Endothelial cell of umbilical vein (primary cell): ENCODE data around the gene DGKG. TPM values are rescaled to one million over a fixed set of nuclear protein-coding genes. Genes with fewer than 3 reads are reported as not detected.

ENCODE experiments used
- BruUV-seq: library from RNA; stranded (reverse); fragments of 400-500 nt; replicated peaks from 2 replicates; lab custom pipeline; 2021; lab: Mats Ljungman, UMichigan
- CTCF ChIA-PET: fragments of 300-600, 350-600 bp; sonication (Branson Sonifier 250); formaldehyde crosslinking; loops from one replicate; lab custom pipeline; 2021; ENCODE audit warnings: antibody characterized with exemption, inconsistent platforms; lab: Charles Lee
- POLR2A ChIA-PET: fragments of 300-600, 350-600 bp; sonication (Branson Sonifier 250); formaldehyde crosslinking; loops from one replicate; lab custom pipeline; 2021; ENCODE audit warnings: antibody characterized with exemption, inconsistent platforms; lab: Charles Lee
- DNase-seq: peaks from one replicate; pipeline ENCODE4 v3.0.0-alpha.2; 2011; ENCODE audit warnings: low read depth, low spot score
- FAIRE-seq: peaks from 2 replicates; lab custom pipeline; 2011; peaks lifted over from hg19 to GRCh38; lab: Jason Lieb, UNC
- H2AFZ ChIP-seq: 2 replicates; pipeline ENCODE4 v1.6.0; 2012; ENCODE audit warnings: low read depth, low read length, control low read depth, inconsistent platforms
- H3K27ac ChIP-seq: 2 replicates; pipeline ENCODE4 v1.5.1; 2011; ENCODE audit warnings: low read depth, mild to moderate bottlenecking, control low read depth, low read length, moderate library complexity; ENCODE audit not compliant: insufficient read depth
- H3K27me3 ChIP-seq, 2 experiments: 2 replicates each; pipeline versions ENCODE4 v1.6.0 to v1.6.1; 2011; ENCODE audit warnings: low read length in 2 of 2, mixed read lengths in 1 of 2; ENCODE audit not compliant: control insufficient read depth in 2 of 2, insufficient read depth in 2 of 2
- H3K36me3 ChIP-seq, 2 experiments: 2 replicates in 1 of 2; 3 replicates in 1 of 2; pipeline ENCODE4 v1.5.1; 2011; ENCODE audit warnings: low read length in 2 of 2, mild to moderate bottlenecking in 1 of 2, moderate library complexity in 1 of 2; ENCODE audit not compliant: control insufficient read depth in 2 of 2, insufficient read depth in 2 of 2; ENCODE audit errors: extremely low read depth in 1 of 2
- H3K4me1 ChIP-seq: 3 replicates; pipeline ENCODE4 v1.5.1; 2011; ENCODE audit warnings: mild to moderate bottlenecking, low read length; ENCODE audit not compliant: control insufficient read depth, insufficient read depth; ENCODE audit errors: extremely low read depth
- H3K4me2 ChIP-seq: 2 replicates; pipeline ENCODE4 v1.6.1; 2011; ENCODE audit warnings: low read length, control low read depth, mixed read lengths; ENCODE audit not compliant: insufficient read depth
- H3K4me3 ChIP-seq, 3 experiments: fragments of 200-600 bp in 1 of 3; sonication (generic), shearing (Covaris generic) in 1 of 3; replicated peaks in 1 of 3; 2 replicates each; pipeline ENCODE4 v1.5.1; 2011 to 2016; ENCODE audit warnings: control low read depth in 3 of 3, low read length in 3 of 3, mild to moderate bottlenecking in 2 of 3, inconsistent platforms in 1 of 3, low read depth in 1 of 3, moderate library complexity in 1 of 3; ENCODE audit not compliant: insufficient read depth in 1 of 3
- H3K79me2 ChIP-seq: 2 replicates; pipeline ENCODE4 v1.6.0; 2012; ENCODE audit warnings: low read length, inconsistent platforms; ENCODE audit not compliant: control insufficient read depth, insufficient read depth
- H3K9ac ChIP-seq: replicated peaks from 2 replicates; pipeline ENCODE3; 2011; ENCODE audit warnings: low read length, control low read depth; ENCODE audit not compliant: insufficient read depth; ENCODE audit errors: extremely low read depth
- H3K9me1 ChIP-seq: replicated peaks from 3 replicates; pipeline ENCODE4 v1.6.0; 2011; ENCODE audit warnings: mild to moderate bottlenecking, low read length; ENCODE audit not compliant: control insufficient read depth, insufficient read depth; ENCODE audit errors: extremely low read depth
- H3K9me3 ChIP-seq: replicated peaks from 2 replicates; pipeline ENCODE4 v1.5.1; 2012; ENCODE audit warnings: low read length, inconsistent platforms; ENCODE audit not compliant: control insufficient read depth, insufficient read depth
- H4K20me1 ChIP-seq: replicated peaks from 2 replicates; pipeline ENCODE3; 2011; ENCODE audit warnings: mild to moderate bottlenecking, low read length; ENCODE audit not compliant: control insufficient read depth, insufficient read depth; ENCODE audit errors: extremely low read depth
- EZH2 ChIP-seq: IDR thresholded peaks from 2 replicates; pipeline ENCODE4 v1.6.1; 2012; ENCODE audit warnings: borderline replicate concordance, low read depth, mild to moderate bottlenecking, moderate library complexity, low read length, inconsistent platforms; ENCODE audit not compliant: severe bottlenecking
- FOS ChIP-seq: IDR thresholded peaks from 2 replicates; pipeline ENCODE4 v1.6.1; 2011; ENCODE audit warnings: mild to moderate bottlenecking, low read length, moderate library complexity, borderline replicate concordance; ENCODE audit not compliant: insufficient read depth
- GATA2 ChIP-seq: IDR thresholded peaks from 2 replicates; pipeline ENCODE4 v1.7.0; 2011; ENCODE audit warnings: low read depth, mild to moderate bottlenecking, moderate library complexity, mixed read lengths, low read length; ENCODE audit not compliant: insufficient read length, insufficient read depth
- JUN ChIP-seq: IDR thresholded peaks from 2 replicates; pipeline ENCODE4 v1.6.1; 2011; ENCODE audit warnings: borderline replicate concordance, low read depth; ENCODE audit not compliant: insufficient read length, insufficient read depth
- MAX ChIP-seq: IDR thresholded peaks from 2 replicates; pipeline ENCODE4 v1.6.1; 2011; ENCODE audit not compliant: insufficient read depth, insufficient read length
- MYC ChIP-seq: IDR thresholded peaks from one replicate; pipeline ENCODE4 v1.6.1; 2011; ENCODE audit warnings: mild to moderate bottlenecking, low read depth, low read length
- POLR2A ChIP-seq: IDR thresholded peaks from 2 replicates; pipeline ENCODE4 v1.6.1; 2012; ENCODE audit warnings: low read depth, mild to moderate bottlenecking, control low read depth, low read length
- POLR2AphosphoS5 ChIP-seq: IDR thresholded peaks from 2 replicates; pipeline ENCODE4 v1.6.1; 2012; ENCODE audit warnings: low read depth, mild to moderate bottlenecking, control low read depth, low read length, moderate library complexity; ENCODE audit not compliant: insufficient read depth
- dilution Hi-C: fragments of 300-500 bp; cut with MboI; formaldehyde crosslinking; loops from one replicate; pipeline ENCODE4 v1.15.0; 2019; ENCODE audit warnings: low sequenced_read_pairs; ENCODE audit not compliant: extremely low pct_ligation_motif_present
- intact Hi-C: fragments of 100-400 bp; cut with micrococcal nuclease; formaldehyde crosslinking; loops from one replicate; pipeline ENCODE4 v1.10.0; 2022
- polyA plus RNA-seq, 4 experiments: library from polyadenylated mRNA; depleted of rRNA in 3 of 4; stranded (reverse) in 3 of 4; unstranded in 1 of 4; fragments of >200 nt; gene quantifications; 2 replicates each; pipeline versions ENCODE4 v1.2.1 to v1.2.3, GENCODE V29; 2011 to 2012; ENCODE audit warnings: missing spikeins in 1 of 4
- total RNA-seq: library from RNA; stranded (reverse); gene quantifications from 2 replicates; pipeline ENCODE4 v1.2.3, GENCODE V29; 2021
- TF ChIP-seq, protein P1 (sequence below), 2 donors: IDR thresholded peaks; 1 replicate in 1 of 2; 2 replicates in 1 of 2; pipeline ENCODE4 v1.5.1; 2011; ENCODE audit warnings: low read length in 2 of 2, mild to moderate bottlenecking in 2 of 2, moderate library complexity in 2 of 2, control low read depth in 1 of 2, inconsistent platforms in 1 of 2, low read depth in 1 of 2; ENCODE audit not compliant: insufficient read depth in 1 of 2; ENCODE audit errors: extremely low read depth in 1 of 2

Gene DGKG
- total and polyA plus RNA-seq, 2 donors (not counting 3 experiments of a cell fraction or from before 2014, with no cell fraction given) = not detected

DNA sequence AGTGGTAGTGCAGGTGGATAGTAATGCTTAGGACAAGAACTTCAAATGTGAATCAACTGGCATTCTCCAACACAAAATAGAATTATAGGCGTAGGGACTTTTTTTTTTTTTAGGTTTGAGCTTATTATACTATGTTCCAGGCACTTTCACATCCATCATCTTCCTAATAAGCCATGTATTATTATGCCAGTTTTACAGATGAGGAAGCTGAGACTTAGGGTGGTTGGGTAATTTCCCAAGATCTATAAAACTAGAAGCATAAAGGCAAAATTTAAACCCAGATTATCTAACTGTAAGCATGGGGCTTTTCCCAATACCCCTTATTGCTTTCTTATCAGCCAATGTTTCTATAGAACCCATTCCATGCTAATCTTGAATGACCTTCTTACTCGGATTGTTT is 178.0 kb downstream of the DGKG start:
- Histone ChIP-seq H3K79me2 (no peaks in the 10 kb centered on the region), H3K9ac (no peak overlapping the region), H4K20me1 (no peaks in the 10 kb centered on the region), H2AFZ (no peak overlapping the region), H3K4me3 (no peak overlapping the region), H3K9me3 (no peaks in the 10 kb centered on the region), H3K27ac (no peak overlapping the region), H3K4me1 (no peaks in the 10 kb centered on the region), H3K4me2 (no peak overlapping the region), H3K27me3 (no peaks in the 10 kb centered on the region), H3K36me3 (no peaks in the 10 kb centered on the region), H3K9me1 (no peaks in the 10 kb centered on the region)
- FAIRE-seq (no peak), DNase-seq (no peak)
- POLR2A ChIA-PET = no interaction called here
- TF ChIP-seq POLR2AphosphoS5 (no peak), JUN (no peak), FOS (no peak)
- BruUV-seq = no TSS peak
- dilution Hi-C loops = no loop called here
- intact Hi-C loops = no loop called here
- CTCF ChIA-PET = interaction anchor here (1.2 kb wide), 1 partner anchor 240 kb away, joined by 3 read pairs; no protein-coding TSS in a partner anchor

DNA sequence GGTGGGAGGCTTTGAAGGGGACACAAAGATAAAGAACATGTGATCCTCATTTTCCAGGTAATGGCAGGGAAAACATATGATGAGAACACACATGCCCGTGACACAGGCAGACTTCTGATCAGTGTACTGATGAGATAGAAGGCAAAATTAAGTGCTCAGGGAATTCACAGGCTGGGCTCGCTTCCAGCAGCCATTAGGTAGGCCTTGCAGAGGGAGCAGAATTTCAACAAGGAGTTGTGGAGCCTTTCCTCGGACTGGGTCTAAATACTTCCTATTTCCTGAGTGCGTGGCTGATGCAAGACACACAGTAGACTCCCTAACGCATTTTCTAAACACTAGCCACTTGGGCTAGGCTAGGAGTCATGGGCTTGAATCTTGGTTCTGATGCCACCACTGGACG is 179.2 kb downstream of the DGKG start:
- H3K4me2 ChIP-seq = no peak overlapping the region
- no peak overlapping the region for H2AFZ ChIP-seq
- H3K27ac ChIP-seq = no peak overlapping the region
- H4K20me1 ChIP-seq = no peaks in the 10 kb centered on the region
- no peaks in the 10 kb centered on the region for H3K36me3 ChIP-seq
- H3K4me3 ChIP-seq = no peak overlapping the region
- DNase-seq = no peak
- dilution Hi-C loops = no loop called here
- TF ChIP-seq EZH2 (no peak), POLR2AphosphoS5 (no peak), MAX (no peak), FOS (no peak), GATA2 (no peak), POLR2A (no peak), JUN (no peak), MYC (no peak)
- TF ChIP-seq, protein P1, sequence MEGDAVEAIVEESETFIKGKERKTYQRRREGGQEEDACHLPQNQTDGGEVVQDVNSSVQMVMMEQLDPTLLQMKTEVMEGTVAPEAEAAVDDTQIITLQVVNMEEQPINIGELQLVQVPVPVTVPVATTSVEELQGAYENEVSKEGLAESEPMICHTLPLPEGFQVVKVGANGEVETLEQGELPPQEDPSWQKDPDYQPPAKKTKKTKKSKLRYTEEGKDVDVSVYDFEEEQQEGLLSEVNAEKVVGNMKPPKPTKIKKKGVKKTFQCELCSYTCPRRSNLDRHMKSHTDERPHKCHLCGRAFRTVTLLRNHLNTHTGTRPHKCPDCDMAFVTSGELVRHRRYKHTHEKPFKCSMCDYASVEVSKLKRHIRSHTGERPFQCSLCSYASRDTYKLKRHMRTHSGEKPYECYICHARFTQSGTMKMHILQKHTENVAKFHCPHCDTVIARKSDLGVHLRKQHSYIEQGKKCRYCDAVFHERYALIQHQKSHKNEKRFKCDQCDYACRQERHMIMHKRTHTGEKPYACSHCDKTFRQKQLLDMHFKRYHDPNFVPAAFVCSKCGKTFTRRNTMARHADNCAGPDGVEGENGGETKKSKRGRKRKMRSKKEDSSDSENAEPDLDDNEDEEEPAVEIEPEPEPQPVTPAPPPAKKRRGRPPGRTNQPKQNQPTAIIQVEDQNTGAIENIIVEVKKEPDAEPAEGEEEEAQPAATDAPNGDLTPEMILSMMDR (IDR thresholded peaks at IDR 0.05; ENCODE audit: extremely low read depth in 1 of 2, insufficient read depth in 1 of 2, low read depth in 1 of 2, low read length in 2 of 2) = no peak
- H3K9me1 ChIP-seq = no peaks in the 10 kb centered on the region
- H3K79me2 ChIP-seq = no peaks in the 10 kb centered on the region
- no peaks in the 10 kb centered on the region for H3K4me1 ChIP-seq
- H3K9me3 ChIP-seq = no peaks in the 10 kb centered on the region
- POLR2A ChIA-PET = no interaction called here
- FAIRE-seq = no peak
- CTCF ChIA-PET = interaction anchor here (1.2 kb wide), 1 partner anchor 239 kb away, joined by 3 read pairs; no protein-coding TSS in a partner anchor
- BruUV-seq = no TSS peak
- no peaks in the 10 kb centered on the region for H3K27me3 ChIP-seq
- no peak overlapping the region for H3K9ac ChIP-seq
- intact Hi-C loops = no loop called here
